Activated CD4-positive, alpha-beta T cell treated with anti-CD3 and anti-CD28 coated beads, Interleukin-2, amount 50 U/mL, for 24 hours (primary cell): ENCODE data around the gene MCC.

ENCODE experiments used
- DNase-seq, 2 donors: peaks; one replicate each; pipeline ENCODE4 v3.0.0-alpha.2; 2020; ENCODE audit warnings: low read depth in 1 of 2, low spot score in 1 of 2

Gene MCC

DNA sequence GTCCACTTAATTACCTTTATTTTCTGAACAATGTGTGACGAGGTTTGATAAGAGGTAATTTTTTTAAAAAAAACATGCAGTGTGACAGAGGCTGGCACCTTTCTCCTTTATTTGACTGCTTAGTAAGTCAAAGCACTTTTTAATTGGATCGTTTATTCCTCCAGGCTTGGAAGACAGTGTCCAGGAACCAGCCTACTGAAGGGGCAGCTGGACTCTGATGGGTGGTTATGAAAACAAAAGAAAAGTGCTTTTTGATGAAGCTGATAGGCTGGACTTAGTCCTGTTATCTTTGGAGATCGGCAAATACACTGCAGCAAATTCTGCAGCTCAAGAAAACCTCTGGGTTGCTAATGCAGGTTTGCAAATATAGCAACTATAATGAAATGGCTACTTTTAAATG, 370.0 kb downstream of the MCC start:
- DNase-seq: no peak

DNA sequence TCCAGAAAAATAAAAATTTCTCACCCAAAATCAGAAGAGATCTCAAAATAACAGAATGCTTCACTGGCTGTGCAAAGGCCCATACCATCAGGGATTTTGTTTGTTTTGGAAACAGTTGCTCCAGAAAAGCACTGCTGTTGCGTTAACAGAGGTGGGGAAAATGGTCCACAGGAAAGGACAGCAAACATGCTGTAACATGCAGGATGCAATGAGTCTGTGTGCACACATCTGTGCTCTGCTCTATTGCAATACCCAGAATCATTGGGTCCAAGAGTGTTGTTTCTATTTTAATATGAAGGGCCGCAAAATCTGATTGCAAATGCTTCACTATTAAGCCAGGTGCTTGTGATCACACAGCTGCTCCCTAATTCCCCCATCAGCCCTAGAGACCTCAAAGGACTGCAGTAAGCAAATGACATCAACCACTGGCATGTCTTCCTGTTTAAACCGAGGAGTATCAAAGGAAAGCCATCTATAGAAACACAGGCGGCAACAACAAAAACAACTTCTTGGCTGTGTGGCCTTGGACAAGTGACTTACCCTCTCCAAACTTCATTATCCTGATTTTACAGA, 370.6 kb downstream of the MCC start:
- DNase-seq: no peak

DNA sequence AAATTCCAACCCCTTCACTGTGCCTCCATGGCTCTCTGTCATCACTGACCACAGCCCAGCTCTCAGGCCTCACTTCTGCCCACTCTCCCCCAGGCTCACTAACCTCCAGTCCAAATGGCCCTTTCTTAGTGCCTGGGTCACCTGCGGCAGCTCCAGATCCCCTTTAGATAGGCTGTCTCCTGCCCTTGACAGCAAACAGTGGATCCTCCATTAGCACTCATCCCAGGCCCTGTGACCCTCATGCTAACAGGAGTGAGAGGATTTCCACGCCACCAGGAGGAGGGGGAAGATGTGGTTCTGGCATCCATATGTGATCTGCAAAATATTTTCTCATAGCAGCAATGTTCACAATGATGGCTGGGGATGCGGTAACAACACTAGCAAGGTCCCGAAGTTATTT, 372.3 kb downstream of the MCC start:
- DNase-seq: no peak

DNA sequence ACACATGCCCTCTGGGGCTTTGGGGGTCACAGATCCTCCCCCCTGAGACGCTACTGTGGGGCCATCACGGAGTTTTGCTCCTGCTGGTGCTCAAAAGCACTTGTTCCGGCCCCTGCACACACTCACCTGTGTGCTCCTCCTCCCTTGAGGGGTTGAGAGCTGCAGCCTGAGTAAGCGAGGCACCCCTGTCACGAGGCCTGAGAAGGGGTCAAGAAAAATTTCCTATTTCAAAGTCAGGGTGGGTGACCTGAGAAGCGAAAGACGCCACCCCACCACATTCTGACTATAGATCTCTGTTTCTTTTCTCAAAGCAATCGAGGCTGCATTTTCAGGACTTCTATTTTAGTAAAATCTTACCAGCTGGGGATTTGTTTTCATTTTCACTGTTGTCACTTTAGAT, 373.2 kb downstream of the MCC start:
- DNase-seq: no peak

DNA sequence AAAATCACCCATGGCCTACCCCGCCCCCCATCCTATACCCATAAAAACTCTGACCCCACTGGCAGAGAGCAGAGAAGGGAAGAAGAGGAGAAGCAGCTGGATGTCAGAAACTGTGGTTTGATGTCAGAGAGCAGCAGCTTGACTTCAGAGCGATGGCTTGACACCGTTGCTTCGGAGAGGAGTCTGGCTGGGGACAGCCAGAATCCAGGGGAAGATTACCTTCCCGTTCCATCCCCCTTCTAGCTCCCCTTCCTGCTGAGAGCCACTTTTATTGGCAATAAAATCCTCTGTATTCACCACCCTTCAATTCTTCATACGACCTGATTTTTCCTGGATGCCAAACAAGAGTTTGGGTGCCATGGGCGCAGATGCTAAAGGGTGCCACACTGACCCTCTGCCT, 373.7 kb downstream of the MCC start:
- no peak for DNase-seq

DNA sequence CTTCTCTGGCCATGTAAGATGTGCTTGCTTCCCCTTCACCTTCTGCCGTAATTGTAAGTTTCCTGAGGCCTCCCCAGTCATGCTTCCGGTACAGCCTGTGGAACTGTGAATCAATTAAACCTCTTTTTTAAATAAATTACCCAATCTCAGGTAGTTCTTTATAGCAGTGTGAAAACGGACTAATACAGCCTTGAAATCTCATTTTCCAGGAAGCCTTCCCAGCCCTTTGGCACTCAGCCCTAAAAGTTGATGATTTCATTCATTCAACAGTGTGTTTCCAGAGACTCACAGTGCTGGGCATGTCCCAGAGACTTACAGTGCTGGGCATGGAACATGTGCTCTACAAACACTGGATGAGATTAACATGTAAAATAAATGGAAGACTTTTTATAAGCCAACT, 375.8 kb downstream of the MCC start:
- DNase-seq: no peak

DNA sequence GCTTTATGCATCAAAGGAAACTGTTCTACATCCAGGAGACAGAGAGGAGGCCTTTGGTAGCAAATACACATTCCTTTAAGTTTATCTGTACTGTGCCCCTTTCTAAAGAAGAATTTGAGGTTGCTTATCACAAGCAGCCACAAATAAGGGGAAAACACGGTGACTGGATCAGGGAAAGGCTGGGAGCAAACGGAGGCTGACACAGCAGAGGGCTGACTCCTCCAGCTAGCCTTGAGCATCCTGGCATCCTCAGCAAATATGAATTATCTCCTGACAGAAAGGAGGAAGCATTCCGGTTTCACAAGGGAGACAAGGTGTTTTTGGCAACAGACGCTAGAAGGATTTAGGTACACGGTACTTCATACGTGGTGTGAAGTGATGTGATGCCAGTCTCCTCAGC, 378.1 kb downstream of the MCC start:
- DNase-seq: no peak

DNA sequence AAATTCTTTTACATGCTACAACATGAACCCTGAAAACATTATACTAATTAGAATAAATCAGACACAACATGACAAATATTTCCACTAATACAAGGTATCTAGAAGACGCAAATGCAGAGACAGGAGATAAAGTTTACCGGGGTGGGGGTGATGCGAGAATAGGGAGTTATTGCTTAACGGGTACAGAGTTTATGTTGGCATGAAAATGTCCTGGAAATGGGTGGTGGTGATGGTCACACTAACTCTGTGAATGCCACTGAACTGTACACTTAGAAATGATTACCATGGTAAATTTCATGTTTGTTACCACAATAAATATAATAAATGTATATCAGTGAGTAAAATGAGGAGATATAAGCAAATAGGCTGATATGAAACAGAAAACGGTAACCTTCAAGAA, 378.9 kb downstream of the MCC start:
- no peak for DNase-seq

DNA sequence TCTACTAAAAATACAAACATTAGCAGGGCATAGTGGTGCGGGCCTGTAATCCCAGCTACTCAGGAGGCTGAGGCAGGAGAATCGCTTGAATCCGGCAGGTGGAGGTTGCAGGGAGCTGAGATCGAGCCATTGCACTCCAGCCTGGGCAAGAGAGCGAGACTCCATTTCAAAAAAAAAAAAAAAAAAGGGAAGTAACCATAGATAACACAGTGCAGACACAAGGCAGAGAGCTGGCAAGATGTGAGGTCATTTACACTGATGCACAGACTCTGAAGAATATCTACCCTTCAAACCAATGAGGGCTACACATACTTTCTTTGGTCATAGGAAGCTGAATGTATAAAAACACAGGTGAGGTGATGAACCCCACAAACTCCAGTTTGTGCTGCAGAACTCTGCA, 379.8 kb downstream of the MCC start:
- DNase-seq: no peak

DNA sequence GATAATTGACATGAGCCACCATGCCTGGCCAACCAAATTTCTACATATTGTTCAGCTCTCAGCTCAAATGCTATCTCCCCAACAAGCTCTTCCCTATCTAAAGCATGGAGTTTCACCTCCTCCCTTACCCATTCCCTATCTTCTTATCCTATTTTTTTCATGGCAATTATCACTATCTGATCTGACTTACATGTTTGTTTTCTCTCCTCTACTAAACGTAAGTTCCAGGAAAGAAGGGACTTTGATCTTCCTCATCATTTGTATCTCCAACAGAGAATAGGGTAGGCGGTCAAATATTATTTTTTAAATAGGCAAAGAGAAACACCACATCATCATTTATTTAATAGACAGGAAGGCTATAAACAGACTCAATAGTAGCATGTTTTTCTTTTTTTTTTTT, 381.4 kb downstream of the MCC start:
- DNase-seq: no peak

DNA sequence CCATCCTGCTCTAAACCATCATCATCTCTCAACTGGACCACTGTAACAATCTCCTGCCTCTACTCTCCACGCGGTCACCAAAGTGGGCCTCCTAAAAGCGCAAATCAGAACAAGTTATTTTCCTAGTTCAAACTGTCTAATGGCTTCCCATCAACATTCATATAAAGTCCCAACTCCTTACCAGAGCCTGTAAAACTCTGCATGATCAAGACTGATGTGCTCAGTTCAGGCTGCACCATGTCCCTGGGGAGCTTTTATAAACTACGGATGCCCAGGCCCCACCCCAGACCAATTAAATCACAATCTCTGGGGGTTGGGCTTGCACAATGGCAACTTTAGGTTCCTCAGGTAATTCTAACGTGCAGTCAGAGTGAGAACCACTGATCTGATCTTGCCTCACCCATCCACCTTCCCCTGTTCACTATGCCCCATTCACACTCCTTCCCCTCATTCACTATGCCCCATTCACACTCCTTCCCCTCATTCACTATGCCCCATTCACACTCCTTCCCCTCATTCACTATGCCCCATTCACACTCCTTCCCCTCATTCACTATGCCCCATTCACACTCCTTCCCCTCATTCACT, 382.5 kb downstream of the MCC start:
- no peak for DNase-seq

DNA sequence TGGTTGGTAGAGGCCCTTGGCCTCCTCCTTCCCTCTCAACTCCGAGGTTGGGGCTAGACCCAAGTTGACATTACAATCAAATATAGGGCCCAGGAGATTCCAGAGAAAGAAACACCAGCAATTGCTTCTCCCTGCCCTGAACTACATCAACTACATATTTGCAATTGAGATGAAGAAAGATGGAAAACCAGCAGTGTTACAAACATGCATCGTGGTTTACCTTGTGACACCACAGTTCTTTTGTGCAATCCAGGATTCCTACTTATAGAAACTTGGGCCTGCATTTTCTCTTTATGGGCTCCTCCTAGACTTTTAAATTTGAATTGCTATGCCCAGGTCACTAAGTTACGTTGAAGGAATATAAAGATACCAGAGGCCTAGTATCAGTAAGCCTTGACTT, 384.9 kb downstream of the MCC start:
- DNase-seq: no peak

DNA sequence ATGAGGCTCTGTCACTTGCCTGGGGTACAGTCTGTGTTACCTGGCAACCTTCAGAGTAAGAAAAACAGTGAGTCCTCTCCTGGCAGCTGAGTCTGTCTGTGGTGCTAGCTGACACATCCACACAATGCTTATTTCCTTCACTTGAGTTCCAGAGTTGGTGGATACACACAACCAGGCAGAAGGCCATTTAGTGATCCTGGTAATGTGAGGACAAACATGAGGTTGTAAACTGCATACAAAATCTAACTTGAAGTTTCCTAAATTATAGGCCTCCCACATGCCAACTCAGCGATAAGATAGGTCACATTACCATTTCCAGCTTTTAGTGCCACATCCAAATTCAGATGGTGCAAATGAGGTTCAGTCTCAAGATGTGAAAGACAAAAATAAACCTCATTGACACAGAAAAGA, 386.1 kb downstream of the MCC start:
- DNase-seq: no peak

DNA sequence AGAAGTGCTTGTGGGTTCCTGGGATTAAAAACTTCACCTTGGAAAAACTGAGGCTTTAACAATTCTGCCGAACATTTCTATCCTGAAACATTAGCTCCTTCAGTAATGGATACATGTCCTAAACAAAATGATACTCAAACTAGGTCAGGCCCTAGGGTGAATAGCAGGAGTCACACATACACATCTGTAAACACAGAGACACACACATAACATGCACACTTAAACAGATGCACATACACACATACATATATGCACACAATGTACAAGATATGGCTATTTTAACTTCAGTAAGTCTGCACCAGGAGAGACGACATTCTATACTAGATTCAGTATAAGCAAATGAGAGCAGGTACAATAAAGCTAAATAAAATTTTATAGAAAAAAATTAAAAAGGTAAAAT, 387.3 kb downstream of the MCC start:
- no peak for DNase-seq

DNA sequence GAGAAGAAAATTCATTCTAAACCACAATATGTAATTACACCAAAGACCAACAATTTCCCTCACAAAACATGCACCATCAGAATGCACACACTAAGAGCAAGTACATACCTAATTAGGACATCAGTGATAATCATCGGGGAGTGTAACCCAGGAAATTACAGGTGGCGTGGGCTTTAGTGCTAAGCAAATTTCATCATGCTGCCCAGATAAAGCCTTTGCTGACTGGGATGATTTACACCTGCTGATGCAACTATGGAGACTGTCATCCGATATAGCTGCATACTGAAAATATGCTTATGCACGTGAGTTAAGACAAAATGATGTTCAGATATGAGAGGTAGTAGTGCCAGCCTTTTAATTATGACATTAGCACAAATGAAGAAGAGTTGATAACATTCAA, 388.4 kb downstream of the MCC start:
- DNase-seq: no peak

DNA sequence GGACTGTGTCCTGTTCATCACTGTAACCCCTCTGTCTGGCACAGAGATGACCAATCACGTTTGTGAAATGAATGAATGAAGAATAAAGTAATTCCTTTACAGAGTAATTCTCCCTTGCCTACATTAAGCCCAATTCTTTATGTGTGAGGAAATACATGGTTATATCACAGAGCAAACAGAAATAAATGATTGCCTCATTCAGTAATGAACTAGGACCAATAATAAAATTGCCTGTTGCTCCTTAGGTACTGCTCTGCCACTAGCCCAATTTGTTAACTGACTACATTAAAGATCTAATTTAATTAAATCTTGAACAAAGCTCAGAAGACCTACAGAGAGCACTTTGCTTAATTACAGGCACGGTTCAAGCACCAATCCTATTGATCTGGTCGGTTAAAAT, 389.9 kb downstream of the MCC start:
- DNase-seq: no peak

DNA sequence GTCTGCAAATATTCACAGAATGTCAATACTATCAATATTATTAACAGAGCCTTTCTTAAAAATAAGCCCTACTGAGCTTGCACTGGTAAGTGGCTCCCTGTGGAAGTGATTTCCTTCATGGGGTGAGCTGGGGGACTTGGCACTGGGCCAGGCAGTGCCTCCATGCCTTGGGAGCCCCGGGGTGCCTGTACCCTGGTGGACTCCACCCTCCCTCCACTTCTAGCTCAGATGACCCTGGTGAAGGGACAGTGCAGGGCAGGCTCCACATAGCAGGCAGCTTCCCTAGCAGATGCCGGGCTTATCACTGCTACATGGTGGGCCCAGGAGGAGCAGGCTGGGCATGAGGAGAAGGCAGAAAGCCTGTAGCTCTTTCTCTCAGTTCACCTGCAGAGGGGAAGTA, 392.4 kb downstream of the MCC start:
- DNase-seq: no peak

DNA sequence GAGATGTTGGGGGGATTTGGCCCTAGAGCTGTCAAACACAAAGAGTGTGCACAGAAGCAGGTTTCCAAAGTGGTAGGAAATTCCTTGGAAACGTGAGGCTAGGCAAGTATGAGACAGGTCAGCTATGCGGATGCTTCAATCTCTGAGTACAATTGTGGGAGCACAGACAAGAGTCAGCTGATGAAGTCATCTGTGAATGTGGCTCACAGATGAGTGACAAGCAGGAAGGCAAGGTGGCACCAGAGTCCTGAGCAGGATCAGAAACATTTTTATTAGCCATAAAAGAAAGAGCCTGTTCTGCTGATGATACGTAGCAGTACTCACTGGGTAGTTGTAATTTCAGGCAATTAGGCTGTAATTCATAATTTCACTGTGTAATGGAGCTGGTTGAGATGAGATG, 394.7 kb downstream of the MCC start:
- no peak for DNase-seq

DNA sequence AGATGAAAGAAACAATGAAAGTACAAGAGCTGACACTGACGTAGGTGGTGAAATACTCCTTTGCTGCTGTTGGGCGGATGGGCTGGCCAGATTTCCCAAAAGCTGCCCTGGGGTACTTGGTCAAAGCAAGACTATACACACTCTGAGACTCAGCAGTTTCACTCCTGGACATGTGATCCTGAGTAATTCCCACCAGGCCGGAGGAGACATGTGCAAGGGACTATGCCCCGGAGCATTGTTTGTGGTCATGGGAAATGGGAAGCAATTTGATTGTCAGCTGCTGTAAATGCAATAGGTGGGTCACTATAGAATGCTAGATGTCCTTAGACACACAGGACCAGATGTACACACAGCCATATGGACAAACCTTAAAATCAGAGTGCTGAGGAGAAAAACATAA, 395.6 kb downstream of the MCC start:
- no peak for DNase-seq

DNA sequence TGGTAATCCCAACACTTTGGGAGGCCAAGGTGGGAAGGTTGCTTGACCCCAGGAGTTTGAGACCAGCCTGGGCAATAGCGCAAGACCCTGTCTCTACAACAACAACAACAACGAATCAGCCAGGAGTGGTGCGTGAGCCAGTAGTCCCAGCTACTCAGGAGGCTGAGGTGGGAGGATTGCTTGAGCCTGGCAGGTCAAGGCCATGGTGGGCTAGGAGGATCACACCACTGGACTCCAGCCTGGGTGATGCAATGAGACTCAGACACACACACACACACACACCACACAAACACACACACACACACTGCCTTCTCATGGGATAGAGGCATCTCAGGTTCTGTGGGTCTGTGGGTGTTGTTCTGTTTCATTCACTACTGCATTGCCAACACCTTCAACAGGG, 396.6 kb downstream of the MCC start:
- DNase-seq: no peak

DNA sequence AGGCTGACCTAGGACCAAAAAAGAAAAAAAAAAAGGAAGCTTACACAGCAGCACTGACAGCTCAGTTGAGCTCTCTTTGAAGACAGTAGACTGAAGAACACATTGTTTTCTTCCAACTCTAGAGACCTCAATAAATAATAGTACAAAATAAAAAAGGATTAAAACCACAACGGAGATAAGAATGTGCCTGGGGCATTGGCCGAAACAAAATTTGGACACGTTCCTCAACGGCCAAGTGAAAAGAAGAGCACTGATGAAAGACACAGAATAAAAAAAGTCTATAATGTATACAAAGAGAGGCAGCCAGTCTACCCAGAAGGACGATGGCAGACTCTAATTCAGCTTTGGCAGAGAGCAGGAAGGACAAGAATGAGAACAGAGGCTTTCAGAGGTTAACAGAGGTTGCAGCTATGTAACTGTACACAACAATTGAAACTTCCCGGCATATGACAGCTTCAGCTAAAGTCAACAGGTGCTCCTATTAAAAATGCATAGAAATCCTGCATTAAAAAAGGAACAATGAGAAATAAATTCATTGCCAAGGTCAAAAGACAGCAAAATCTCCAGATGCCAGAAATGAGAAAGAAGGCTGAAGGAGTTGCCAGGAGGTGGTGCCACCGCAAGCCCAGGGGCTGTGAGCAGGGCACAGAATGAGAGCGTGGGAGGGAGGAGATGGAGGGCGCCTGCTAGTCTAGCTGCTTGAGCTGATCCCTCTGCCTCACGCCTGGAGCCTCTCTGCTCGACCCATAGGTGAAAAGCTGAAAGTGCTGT, 397.7 kb downstream of the MCC start:
- no peak for DNase-seq

DNA sequence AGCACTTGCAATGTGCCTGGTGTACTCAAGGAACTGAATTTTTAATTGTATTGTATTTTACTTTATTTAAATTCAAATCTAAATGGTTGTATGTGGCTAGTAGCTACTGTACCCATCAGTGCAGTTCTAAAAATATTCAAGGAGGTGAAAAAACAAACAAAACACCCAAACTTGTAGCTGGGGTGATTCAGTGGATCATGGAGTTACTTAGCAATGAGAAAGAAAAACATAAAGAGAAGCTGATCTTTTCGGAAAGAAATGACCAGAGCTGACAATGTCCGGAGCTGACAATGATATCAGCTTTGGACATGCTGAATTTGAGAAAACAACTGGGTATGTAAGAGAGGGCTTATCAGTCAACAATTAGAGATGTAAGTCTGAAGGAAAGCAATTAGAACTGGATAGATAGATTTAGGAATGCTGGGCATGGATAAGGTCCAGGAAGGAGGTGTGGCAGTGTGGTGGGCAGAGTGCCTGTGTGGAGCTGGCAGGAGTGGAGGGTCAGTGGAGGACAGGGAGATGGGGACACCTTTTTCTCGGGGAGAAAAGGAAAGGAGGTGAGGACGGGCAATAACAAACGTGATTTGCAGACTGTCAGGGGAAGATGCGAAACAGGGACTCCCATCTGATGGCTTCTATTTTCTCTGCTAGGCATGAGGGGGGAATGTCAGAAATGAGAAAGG, 398.5 kb downstream of the MCC start:
- no peak for DNase-seq
